ENCODE measurements around the gene LDB3. TPM values are rescaled to one million over a fixed set of nuclear protein-coding genes. Genes with fewer than 3 reads are reported as not detected.

Gene LDB3
- total RNA-seq, 1 experiment from 2014 or later, result 0.04 TPM

- Histone ChIP-seq H3K4me2 (ENCODE audit: low read length) (no peak overlapping the region), H3K79me2 (ENCODE audit: low read length) (no peaks in the 10 kb centered on the region), H3K9ac (ENCODE audit: low read length) (no peak overlapping the region), H4K20me1 (ENCODE audit: low read length) (no peaks in the 10 kb centered on the region), H3K27ac (ENCODE audit: low read length) (no peak overlapping the region), H3K4me1 (ENCODE audit: insufficient read depth, low read length) (peaks cover 4% of the 10 kb centered on the region; the same call in 1 of the 2 replicates), H3K9me3 (ENCODE audit: low read length) (no peaks in the 10 kb centered on the region), H3F3A (ENCODE audit: low read length, unreplicated experiment) (no peaks in the 10 kb centered on the region), H2AFZ (ENCODE audit: low read length) (no peak overlapping the region), H3K4me3 (ENCODE audit: low read length) (no peak overlapping the region), H3K36me3 (ENCODE audit: low read depth, low read length) (no peaks in the 10 kb centered on the region), H3K9me2 (replicated peaks; ENCODE audit: low read length) (no peaks in the 10 kb centered on the region), H3K27me3 (ENCODE audit: low read length) (no peaks in the 10 kb centered on the region)
- POLR2A ChIA-PET (ENCODE audit: unreplicated experiment), result no interaction called here
- DNase-seq (no peak), ATAC-seq (no peak)
- intact Hi-C loops (cut with micrococcal nuclease), result no loop called here
- CTCF ChIA-PET, result no interaction called here
- no TSS peak for BruUV-seq (replicated peaks)
- TF ChIP-seq EZH2 (IDR thresholded peaks at IDR 0.05; ENCODE audit: low read length, unreplicated experiment) (no peak), CTCF (conservative IDR thresholded peaks at IDR 0.05; ENCODE audit: low read depth, low read length) (no peak), EZH2phosphoT487 (IDR thresholded peaks at IDR 0.05; ENCODE audit: borderline replicate concordance, low read length) (no peak)
Observed at GRCh38 chr10:86630079-86630478, 38.2 kb upstream of the LDB3 start.

- no peaks in the 10 kb centered on the region for H3K9me2 ChIP-seq (replicated peaks; ENCODE audit: low read length)
- TF ChIP-seq EZH2phosphoT487 (IDR thresholded peaks at IDR 0.05; ENCODE audit: borderline replicate concordance, low read length) (no peak), EZH2 (IDR thresholded peaks at IDR 0.05; ENCODE audit: low read length, unreplicated experiment) (no peak), CTCF (conservative IDR thresholded peaks at IDR 0.05; ENCODE audit: low read depth, low read length) (no peak)
- ChIA-PET CTCF (no interaction called here), POLR2A (ENCODE audit: unreplicated experiment) (no interaction called here)
- no peak overlapping the region for H3K9ac ChIP-seq (ENCODE audit: low read length)
- peaks cover 20% of the 10 kb centered on the region for H3K4me1 ChIP-seq (ENCODE audit: insufficient read depth, low read length)
- no peak overlapping the region for H3K4me2 ChIP-seq (ENCODE audit: low read length)
- ATAC-seq (no peak), DNase-seq (no peak)
- no peak overlapping the region for H3K4me3 ChIP-seq (ENCODE audit: low read length)
- no peak overlapping the region for H2AFZ ChIP-seq (ENCODE audit: low read length)
- H3K27ac ChIP-seq (ENCODE audit: low read length), result no peak overlapping the region
- intact Hi-C loops (cut with micrococcal nuclease), result no loop called here
- no peaks in the 10 kb centered on the region for H3K9me3 ChIP-seq (ENCODE audit: low read length)
- H3K79me2 ChIP-seq (ENCODE audit: low read length), result no peaks in the 10 kb centered on the region
- BruUV-seq (replicated peaks), result no TSS peak
- H4K20me1 ChIP-seq (ENCODE audit: low read length), result no peaks in the 10 kb centered on the region
- no peaks in the 10 kb centered on the region for H3F3A ChIP-seq (ENCODE audit: low read length, unreplicated experiment)
- no peaks in the 10 kb centered on the region for H3K36me3 ChIP-seq (ENCODE audit: low read depth, low read length)
- H3K27me3 ChIP-seq (ENCODE audit: low read length), result no peaks in the 10 kb centered on the region
Observed at GRCh38 chr10:86632009-86632800, 36.1 kb upstream of the LDB3 start.

- Histone ChIP-seq H3K4me3 (ENCODE audit: low read length) (no peak overlapping the region), H3K27me3 (ENCODE audit: low read length) (no peaks in the 10 kb centered on the region), H3K27ac (ENCODE audit: low read length) (no peak overlapping the region), H3K9me2 (replicated peaks; ENCODE audit: low read length) (no peaks in the 10 kb centered on the region), H3K4me1 (ENCODE audit: insufficient read depth, low read length) (peaks cover 20% of the 10 kb centered on the region), H2AFZ (ENCODE audit: low read length) (no peak overlapping the region), H3F3A (ENCODE audit: low read length, unreplicated experiment) (no peaks in the 10 kb centered on the region), H3K9me3 (ENCODE audit: low read length) (no peaks in the 10 kb centered on the region), H3K36me3 (ENCODE audit: low read depth, low read length) (no peaks in the 10 kb centered on the region), H3K79me2 (ENCODE audit: low read length) (no peaks in the 10 kb centered on the region), H4K20me1 (ENCODE audit: low read length) (no peaks in the 10 kb centered on the region), H3K9ac (ENCODE audit: low read length) (no peak overlapping the region), H3K4me2 (ENCODE audit: low read length) (no peak overlapping the region)
- DNase-seq (no peak), ATAC-seq (no peak)
- POLR2A ChIA-PET (ENCODE audit: unreplicated experiment), result no interaction called here
- no TSS peak for BruUV-seq (replicated peaks)
- intact Hi-C loops (cut with micrococcal nuclease), result no loop called here
- TF ChIP-seq EZH2 (IDR thresholded peaks at IDR 0.05; ENCODE audit: low read length, unreplicated experiment), result no peak
- TF ChIP-seq EZH2phosphoT487 (IDR thresholded peaks at IDR 0.05; ENCODE audit: borderline replicate concordance, low read length), result no peak
- no peak for TF ChIP-seq CTCF (conservative IDR thresholded peaks at IDR 0.05; ENCODE audit: low read depth, low read length)
- CTCF ChIA-PET, result no interaction called here
Observed at GRCh38 chr10:86632951-86633350, 35.4 kb upstream of the LDB3 start.
